A673 (cell line): ENCODE data around the gene MTCH2.

ENCODE experiments used
- EZH2 ChIP-seq: fragments of 200-600 bp; sonication (generic); IDR thresholded peaks from 2 replicates; pipeline ENCODE4 v1.6.1; 2017; ENCODE audit warnings: borderline replicate concordance, low read depth, mild to moderate bottlenecking, mixed read lengths, antibody characterized with exemption, low read length; ENCODE audit not compliant: poor library complexity, severe bottlenecking
- TF ChIP-seq, protein P1 (sequence below): fragments of 300-800, 200-600 bp; sonication (generic); conservative IDR thresholded peaks from 2 replicates; pipeline ENCODE4 v1.5.1; 2017; ENCODE audit warnings: low read depth, mild to moderate bottlenecking, antibody characterized with exemption, low read length, moderate library complexity, mixed read lengths

GRCh38 chr11:47589977-47590861 lies 52.1 kb downstream of the MTCH2 start:
- TF ChIP-seq, protein P1, sequence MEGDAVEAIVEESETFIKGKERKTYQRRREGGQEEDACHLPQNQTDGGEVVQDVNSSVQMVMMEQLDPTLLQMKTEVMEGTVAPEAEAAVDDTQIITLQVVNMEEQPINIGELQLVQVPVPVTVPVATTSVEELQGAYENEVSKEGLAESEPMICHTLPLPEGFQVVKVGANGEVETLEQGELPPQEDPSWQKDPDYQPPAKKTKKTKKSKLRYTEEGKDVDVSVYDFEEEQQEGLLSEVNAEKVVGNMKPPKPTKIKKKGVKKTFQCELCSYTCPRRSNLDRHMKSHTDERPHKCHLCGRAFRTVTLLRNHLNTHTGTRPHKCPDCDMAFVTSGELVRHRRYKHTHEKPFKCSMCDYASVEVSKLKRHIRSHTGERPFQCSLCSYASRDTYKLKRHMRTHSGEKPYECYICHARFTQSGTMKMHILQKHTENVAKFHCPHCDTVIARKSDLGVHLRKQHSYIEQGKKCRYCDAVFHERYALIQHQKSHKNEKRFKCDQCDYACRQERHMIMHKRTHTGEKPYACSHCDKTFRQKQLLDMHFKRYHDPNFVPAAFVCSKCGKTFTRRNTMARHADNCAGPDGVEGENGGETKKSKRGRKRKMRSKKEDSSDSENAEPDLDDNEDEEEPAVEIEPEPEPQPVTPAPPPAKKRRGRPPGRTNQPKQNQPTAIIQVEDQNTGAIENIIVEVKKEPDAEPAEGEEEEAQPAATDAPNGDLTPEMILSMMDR: no peak
- no peak for TF ChIP-seq EZH2
